Neural progenitor cell (in vitro differentiated cells): ENCODE data around the gene PPP2R2C. TPM values are rescaled to one million over a fixed set of nuclear protein-coding genes. Genes with fewer than 3 reads are reported as not detected.

Experiments
- DNase-seq: peaks from one replicate; pipeline ENCODE4 v3.0.0-alpha.2; 2016; ENCODE audit warnings: low spot score
- H2AFZ ChIP-seq: fragments of 200-600 bp; sonication (generic); replicated peaks from 2 replicates; pipeline ENCODE4 v1.6.1; 2016; ENCODE audit warnings: antibody characterized with exemption
- H3F3A ChIP-seq: fragments of 200-600 bp; sonication (generic); 2 replicates; pipeline ENCODE4 v1.6.1; 2016; ENCODE audit warnings: antibody characterized with exemption, low read depth
- H3K27ac ChIP-seq: fragments of 200-600 bp; sonication (generic); 2 replicates; pipeline ENCODE4 v1.5.1; 2016; ENCODE audit warnings: mild to moderate bottlenecking
- H3K27me3 ChIP-seq: fragments of 200-600 bp; sonication (generic); 2 replicates; pipeline ENCODE4 v1.6.1; 2016; ENCODE audit warnings: mild to moderate bottlenecking, moderate library complexity
- H3K36me3 ChIP-seq: fragments of 200-600 bp; sonication (generic); 2 replicates; pipeline ENCODE4 v1.5.1; 2016
- H3K4me1 ChIP-seq: fragments of 200-600 bp; sonication (generic); 2 replicates; pipeline ENCODE4 v1.6.1; 2016; ENCODE audit warnings: mixed run types
- H3K4me2 ChIP-seq: fragments of 200-600 bp; sonication (generic); 2 replicates; pipeline ENCODE4 v1.6.1; 2016
- H3K4me3 ChIP-seq: fragments of 200-600 bp; sonication (generic); 2 replicates; pipeline ENCODE4 v1.5.1; 2016
- H3K79me2 ChIP-seq: fragments of 200-600 bp; sonication (generic); 2 replicates; pipeline ENCODE4 v1.6.1; 2016; ENCODE audit warnings: low read depth
- H3K9ac ChIP-seq: fragments of 200-600 bp; sonication (generic); 2 replicates; pipeline ENCODE4 v1.6.1; 2016
- H3K9me3 ChIP-seq: fragments of 200-600 bp; sonication (generic); 2 replicates; pipeline ENCODE4 v1.5.1; 2016; ENCODE audit warnings: low read depth
- H4K20me1 ChIP-seq: fragments of 200-600 bp; sonication (generic); 2 replicates; pipeline ENCODE4 v1.6.1; 2016; ENCODE audit warnings: low read depth
- H3K27ac Mint-ChIP-seq: 3 replicates; pipeline ENCODE4 v1.8.0; 2021; ENCODE audit warnings: mixed read lengths
- H3K27me3 Mint-ChIP-seq: 2 replicates; pipeline ENCODE4 v1.8.0; 2022; ENCODE audit warnings: low read depth, mild to moderate bottlenecking, inconsistent platforms, moderate library complexity, mixed read lengths; ENCODE audit not compliant: insufficient read depth
- H3K36me3 Mint-ChIP-seq: 3 replicates; pipeline ENCODE4 v1.8.0; 2021; ENCODE audit warnings: mixed read lengths
- H3K4me1 Mint-ChIP-seq: 3 replicates; pipeline ENCODE4 v1.8.0; 2021; ENCODE audit warnings: mixed read lengths
- H3K4me3 Mint-ChIP-seq: 3 replicates; pipeline ENCODE4 v1.8.0; 2021; ENCODE audit warnings: mild to moderate bottlenecking, moderate library complexity, mixed read lengths
- H3K9me3 Mint-ChIP-seq: 3 replicates; pipeline ENCODE4 v1.8.0; 2020; ENCODE audit warnings: mixed read lengths
- EZH2 ChIP-seq: fragments of 200-600 bp; sonication (generic); IDR thresholded peaks from 2 replicates; pipeline ENCODE4 v1.6.1; 2017; ENCODE audit warnings: antibody characterized with exemption, mild to moderate bottlenecking, moderate library complexity
- EZH2phosphoT487 ChIP-seq: fragments of 200-600 bp; sonication (generic); IDR thresholded peaks from 2 replicates; pipeline ENCODE4 v1.6.1; 2017; ENCODE audit warnings: antibody characterized with exemption
- total RNA-seq: library from RNA; depleted of rRNA; stranded (reverse); fragments of >200 nt; gene quantifications from 2 replicates; pipeline ENCODE4 v1.2.3, GENCODE V29; 2015; ENCODE audit warnings: low replicate concordance
- TF ChIP-seq, protein P1 (sequence below): fragments of 200-600 bp; sonication (generic); IDR thresholded peaks from 2 replicates; pipeline ENCODE4 v1.5.1; 2017; ENCODE audit warnings: antibody characterized with exemption, mild to moderate bottlenecking

The PPP2R2C gene
- total RNA-seq, 1 donor from 2014 or later: 3.5 TPM

GRCh38 chr4:6469144-6469543, 3.3 kb downstream of the PPP2R2C start:
- H3K79me2 ChIP-seq: no peaks in the 10 kb centered on the region
- H3K4me1 Mint-ChIP-seq: peaks cover 3% of the 10 kb centered on the region
- H3F3A ChIP-seq: peaks cover 14% of the 10 kb centered on the region
- H3K27me3 Mint-ChIP-seq: peaks cover 43% of the 10 kb centered on the region
- no peaks in the 10 kb centered on the region for H3K9me3 Mint-ChIP-seq
- no peak overlapping the region for H3K4me2 ChIP-seq
- H3K9me3 ChIP-seq: no peaks in the 10 kb centered on the region
- peaks cover 78% of the 10 kb centered on the region for H3K27me3 ChIP-seq
- H3K36me3 Mint-ChIP-seq: no peaks in the 10 kb centered on the region
- no peak overlapping the region for H3K27ac ChIP-seq
- H3K4me3 ChIP-seq: no peak overlapping the region
- H2AFZ ChIP-seq: no peak overlapping the region
- DNase-seq: no peak
- H3K27ac Mint-ChIP-seq: no peak overlapping the region
- peaks cover 6% of the 10 kb centered on the region for H3K4me1 ChIP-seq
- TF ChIP-seq EZH2 (no peak), EZH2phosphoT487 (no peak)
- TF ChIP-seq, protein P1, sequence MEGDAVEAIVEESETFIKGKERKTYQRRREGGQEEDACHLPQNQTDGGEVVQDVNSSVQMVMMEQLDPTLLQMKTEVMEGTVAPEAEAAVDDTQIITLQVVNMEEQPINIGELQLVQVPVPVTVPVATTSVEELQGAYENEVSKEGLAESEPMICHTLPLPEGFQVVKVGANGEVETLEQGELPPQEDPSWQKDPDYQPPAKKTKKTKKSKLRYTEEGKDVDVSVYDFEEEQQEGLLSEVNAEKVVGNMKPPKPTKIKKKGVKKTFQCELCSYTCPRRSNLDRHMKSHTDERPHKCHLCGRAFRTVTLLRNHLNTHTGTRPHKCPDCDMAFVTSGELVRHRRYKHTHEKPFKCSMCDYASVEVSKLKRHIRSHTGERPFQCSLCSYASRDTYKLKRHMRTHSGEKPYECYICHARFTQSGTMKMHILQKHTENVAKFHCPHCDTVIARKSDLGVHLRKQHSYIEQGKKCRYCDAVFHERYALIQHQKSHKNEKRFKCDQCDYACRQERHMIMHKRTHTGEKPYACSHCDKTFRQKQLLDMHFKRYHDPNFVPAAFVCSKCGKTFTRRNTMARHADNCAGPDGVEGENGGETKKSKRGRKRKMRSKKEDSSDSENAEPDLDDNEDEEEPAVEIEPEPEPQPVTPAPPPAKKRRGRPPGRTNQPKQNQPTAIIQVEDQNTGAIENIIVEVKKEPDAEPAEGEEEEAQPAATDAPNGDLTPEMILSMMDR: no peak
- H3K36me3 ChIP-seq: no peaks in the 10 kb centered on the region
- peaks cover 5% of the 10 kb centered on the region for H4K20me1 ChIP-seq
- H3K9ac ChIP-seq: no peak overlapping the region
- peak overlapping the region; percentile 28 for H3K4me3 Mint-ChIP-seq

DNA sequence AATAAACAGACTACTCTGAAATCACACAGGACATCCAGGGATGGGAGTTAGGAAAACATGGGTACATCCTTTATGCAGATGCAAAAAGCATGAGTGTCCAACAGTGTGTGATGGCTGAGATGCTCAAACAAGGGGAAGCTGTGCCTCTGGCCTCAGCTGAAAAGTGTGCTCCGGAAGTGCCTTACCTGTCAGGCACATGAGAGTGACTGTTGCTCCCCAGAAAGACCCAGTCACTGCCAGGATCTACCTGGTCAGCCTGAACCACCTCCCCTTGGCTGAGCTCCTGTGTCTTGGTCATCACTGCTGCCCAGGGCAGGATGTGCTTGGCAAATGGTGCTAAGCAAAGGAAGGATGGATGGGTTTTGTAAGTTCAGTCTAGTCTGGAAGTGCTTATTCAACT, 4.0 kb downstream of the PPP2R2C start:
- Histone ChIP-seq H2AFZ (no peak overlapping the region), H3K36me3 (no peaks in the 10 kb centered on the region), H3K4me2 (no peak overlapping the region), H3K27ac (no peak overlapping the region), H3F3A (peaks cover 14% of the 10 kb centered on the region), H4K20me1 (no peaks in the 10 kb centered on the region), H3K4me3 (no peak overlapping the region), H3K27me3 (peaks cover 71% of the 10 kb centered on the region), H3K4me1 (peaks cover 9% of the 10 kb centered on the region), H3K9ac (no peak overlapping the region), H3K79me2 (no peaks in the 10 kb centered on the region), H3K9me3 (no peaks in the 10 kb centered on the region)
- H3K4me3 Mint-ChIP-seq: no peak overlapping the region
- H3K27ac Mint-ChIP-seq: no peak overlapping the region
- TF ChIP-seq EZH2 (no peak), EZH2phosphoT487 (no peak)
- TF ChIP-seq, protein P1: no peak
- peaks cover 35% of the 10 kb centered on the region for H3K27me3 Mint-ChIP-seq
- no peaks in the 10 kb centered on the region for H3K36me3 Mint-ChIP-seq
- H3K4me1 Mint-ChIP-seq: peaks cover 3% of the 10 kb centered on the region
- H3K9me3 Mint-ChIP-seq: no peaks in the 10 kb centered on the region
- no peak for DNase-seq

DNA sequence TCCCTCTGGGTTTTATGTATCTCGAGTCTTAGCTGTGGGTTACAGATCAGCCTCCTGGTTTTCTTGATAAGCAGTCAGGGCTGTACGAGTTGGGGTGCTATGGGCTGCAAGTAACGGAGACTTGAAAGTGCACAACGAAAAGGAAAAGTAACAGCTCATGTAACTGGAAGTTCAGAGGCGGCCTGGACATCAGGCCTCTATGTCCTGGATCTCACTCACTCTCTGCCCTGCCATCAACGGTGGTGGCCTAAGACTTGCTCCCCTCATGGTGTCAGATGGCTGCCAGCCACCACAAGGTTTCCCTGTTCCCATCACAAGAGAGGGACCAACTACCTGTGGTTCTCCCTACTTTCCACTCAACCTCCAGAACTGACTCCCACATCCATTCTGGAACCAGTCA, 4.8 kb downstream of the PPP2R2C start:
- Mint-ChIP-seq H3K9me3 (no peaks in the 10 kb centered on the region), H3K27me3 (peaks cover 28% of the 10 kb centered on the region), H3K36me3 (no peaks in the 10 kb centered on the region), H3K27ac (no peak overlapping the region), H3K4me1 (peaks cover 3% of the 10 kb centered on the region), H3K4me3 (no peak overlapping the region)
- Histone ChIP-seq H3K4me1 (peaks cover 17% of the 10 kb centered on the region), H2AFZ (no peak overlapping the region), H3K4me2 (no peak overlapping the region), H3K4me3 (no peak overlapping the region), H4K20me1 (no peaks in the 10 kb centered on the region), H3K9me3 (no peaks in the 10 kb centered on the region), H3K27me3 (peaks cover 63% of the 10 kb centered on the region), H3F3A (peaks cover 10% of the 10 kb centered on the region), H3K36me3 (no peaks in the 10 kb centered on the region), H3K79me2 (no peaks in the 10 kb centered on the region), H3K27ac (no peak overlapping the region), H3K9ac (no peak overlapping the region)
- TF ChIP-seq EZH2 (no peak), EZH2phosphoT487 (no peak)
- TF ChIP-seq, protein P1: no peak
- no peak for DNase-seq
